ENCODE data around the gene USE1.
A peak's percentile ranks its signal among the peaks of the same experiment; 100 is the strongest.

The USE1 gene

GRCh38 chr19:17259118-17259780, 44.1 kb downstream of the USE1 start:
- DNase-seq = peak; percentile 49

GRCh38 chr19:17259934-17260333, 44.8 kb downstream of the USE1 start:
- DNase-seq = no peak

GRCh38 chr19:17260842-17261325, 45.7 kb downstream of the USE1 start:
- DNase-seq = peak; percentile 92

- no peak for DNase-seq
Measured at GRCh38 chr19:17262557-17262956, 47.4 kb downstream of the USE1 start.

- DNase-seq = no peak
Measured at GRCh38 chr19:17263712-17264640, 48.8 kb downstream of the USE1 start.

- no peak for DNase-seq
Measured at GRCh38 chr19:17264641-17264979, 49.5 kb downstream of the USE1 start, which contains the start of gene USHBP1. USHBP1 (minus strand) TSS chr19:17264745; CDS start chr19:17264299, 446 bp downstream.

GRCh38 chr19:17266026-17266425, 50.9 kb downstream of the USE1 start:
- DNase-seq = no peak

GRCh38 chr19:17266589-17266974, 51.4 kb downstream of the USE1 start:
- DNase-seq = no peak

- DNase-seq = peak; percentile 96
Measured at GRCh38 chr19:17266975-17267788, 52.0 kb downstream of the USE1 start, which contains the start of gene BABAM1. BABAM1 (plus strand) TSS chr19:17267443; CDS start chr19:17268807, 1,364 bp downstream.

GRCh38 chr19:17268754-17269153, 53.6 kb downstream of the USE1 start:
- DNase-seq = no peak
